Tibial artery (tissue), 4 donors: ENCODE data around the gene PAQR9.
A peak's percentile ranks its signal among the peaks of the same experiment; 100 is the strongest.

Experiments used
- DNase-seq, 2 donors: peaks; one replicate each; pipeline ENCODE4 v3.0.0-alpha.2; 2019
- H3K27ac ChIP-seq, 2 donors: fragments of 200-600 bp; sonication (generic) in 1 of 2; 1 replicate in 1 of 2; 2 replicates in 1 of 2; pipeline ENCODE4 v1.5.1; 2018 to 2019; ENCODE audit warnings: mild to moderate bottlenecking in 1 of 2
- H3K27me3 ChIP-seq, 2 donors: fragments of 200-600 bp; sonication (generic) in 1 of 2; one replicate each; pipeline versions ENCODE4 v1.5.1 to v1.6.0; 2016 to 2019
- H3K36me3 ChIP-seq, 3 donors: fragments of 200-600 bp; sonication (generic) in 2 of 3; one replicate each; pipeline ENCODE4 v1.5.1; 2016 to 2019; ENCODE audit warnings: mild to moderate bottlenecking in 2 of 3
- H3K4me1 ChIP-seq, 4 donors: fragments of 200-600 bp; sonication (generic) in 2 of 4; 1 replicate in 3 of 4; 2 replicates in 1 of 4; pipeline ENCODE4 v1.5.1; 2016 to 2019
- H3K4me3 ChIP-seq, 2 donors: fragments of 200-600 bp; sonication (generic) in 1 of 2; 1 replicate in 1 of 2; 2 replicates in 1 of 2; pipeline ENCODE4 v1.5.1; 2018 to 2019; ENCODE audit warnings: mild to moderate bottlenecking in 2 of 2
- H3K9me3 ChIP-seq, 3 donors: fragments of 200-600 bp; sonication (generic) in 1 of 3; one replicate each; pipeline ENCODE4 v1.5.1; 2016 to 2019
- CTCF ChIP-seq, 2 experiments: fragments of 200-600 bp in 1 of 2; fragments of 450-650 bp in 1 of 2; IDR thresholded peaks; one replicate each; pipeline ENCODE4 v1.5.1; 2017 to 2019; ENCODE audit warnings: antibody characterized with exemption in 2 of 2, mild to moderate bottlenecking in 1 of 2, moderate library complexity in 1 of 2
- intact Hi-C: fragments of 100-400 bp; cut with DNase I; formaldehyde crosslinking; loops from one replicate; pipeline ENCODE4 v1.15.0; 2023; ENCODE audit warnings: low total_unique reads

PAQR9 gene

GRCh38 chr3:142963516-142964448, at the start of gene PAQR9:
TSS of gene PAQR9 (minus strand) at chr3:142963674. CDS start at chr3:142963336, 338 bp downstream.
- H3K4me1 ChIP-seq, result peaks cover 0 to 15% (median 9%) of the 10 kb centered on the region in 4 donors
- peak within 1 kb of the TSS; percentile 45 to 64 for H3K4me3 ChIP-seq
- no peak for DNase-seq
- no peaks in the 10 kb centered on the region for H3K36me3 ChIP-seq
- intact Hi-C loops, result no loop called here
- no peak within 1 kb of the TSS for H3K27ac ChIP-seq
- no peak for TF ChIP-seq CTCF (IDR thresholded peaks at IDR 0.05)
- H3K27me3 ChIP-seq, result peaks cover 0 to 39% of the 10 kb centered on the region in 2 donors
- H3K9me3 ChIP-seq, result no peaks in the 10 kb centered on the region

GRCh38 chr3:143011705-143012104, 48.2 kb upstream of the PAQR9 start:
- Histone ChIP-seq H3K36me3 (peaks cover 9 to 26% (median 15%) of the 10 kb centered on the region in 3 donors), H3K27ac (no peak overlapping the region), H3K9me3 (no peaks in the 10 kb centered on the region), H3K27me3 (no peaks in the 10 kb centered on the region), H3K4me3 (no peak overlapping the region), H3K4me1 (peaks cover 0 to 27% (median 2%) of the 10 kb centered on the region in 4 donors)
- DNase-seq, result no peak
- intact Hi-C loops, result no loop called here
- TF ChIP-seq CTCF (IDR thresholded peaks at IDR 0.05), result no peak

GRCh38 chr3:143010024-143010423, 46.5 kb upstream of the PAQR9 start:
- H3K4me1 ChIP-seq, result peaks cover 0 to 39% (median 13%) of the 10 kb centered on the region in 4 donors
- no peak overlapping the region for H3K4me3 ChIP-seq
- TF ChIP-seq CTCF (IDR thresholded peaks at IDR 0.05), result no peak
- intact Hi-C loops, result no loop called here
- DNase-seq, result no peak
- no peaks in the 10 kb centered on the region for H3K27me3 ChIP-seq
- H3K9me3 ChIP-seq, result no peaks in the 10 kb centered on the region
- peaks cover 0 to 19% (median 8%) of the 10 kb centered on the region in 3 donors for H3K36me3 ChIP-seq
- no peak overlapping the region for H3K27ac ChIP-seq

- Histone ChIP-seq H3K9me3 (no peaks in the 10 kb centered on the region), H3K27ac (no peak overlapping the region), H3K27me3 (no peaks in the 10 kb centered on the region), H3K4me1 (peaks cover 0 to 62% (median 39%) of the 10 kb centered on the region in 4 donors), H3K4me3 (no peak overlapping the region), H3K36me3 (no peaks in the 10 kb centered on the region)
- no peak for TF ChIP-seq CTCF (IDR thresholded peaks at IDR 0.05)
- DNase-seq, result no peak
- intact Hi-C loops, result loop anchor here (5.0 kb wide), 1 partner anchor 278 kb away; no protein-coding TSS in a partner anchor
These were observed 41.3 kb upstream of the PAQR9 start for GRCh38 chr3:143004823-143005222.

GRCh38 chr3:143002727-143003126, 39.3 kb upstream of the PAQR9 start:
- Histone ChIP-seq H3K4me1 (peaks cover 0 to 50% (median 42%) of the 10 kb centered on the region in 4 donors), H3K27ac (peak overlapping the region in 1 of 2 donors; percentile 90), H3K36me3 (no peaks in the 10 kb centered on the region), H3K4me3 (peak overlapping the region; percentile 71 to 93), H3K27me3 (no peaks in the 10 kb centered on the region), H3K9me3 (no peaks in the 10 kb centered on the region)
- intact Hi-C loops, result no loop called here
- DNase-seq, result no peak
- TF ChIP-seq CTCF (IDR thresholded peaks at IDR 0.05), result no peak
